ENCODE data around the gene TLR1.

GRCh38 chr4:38821739-38822138, 17.1 kb upstream of the TLR1 start:
- TF ChIP-seq, protein P1, sequence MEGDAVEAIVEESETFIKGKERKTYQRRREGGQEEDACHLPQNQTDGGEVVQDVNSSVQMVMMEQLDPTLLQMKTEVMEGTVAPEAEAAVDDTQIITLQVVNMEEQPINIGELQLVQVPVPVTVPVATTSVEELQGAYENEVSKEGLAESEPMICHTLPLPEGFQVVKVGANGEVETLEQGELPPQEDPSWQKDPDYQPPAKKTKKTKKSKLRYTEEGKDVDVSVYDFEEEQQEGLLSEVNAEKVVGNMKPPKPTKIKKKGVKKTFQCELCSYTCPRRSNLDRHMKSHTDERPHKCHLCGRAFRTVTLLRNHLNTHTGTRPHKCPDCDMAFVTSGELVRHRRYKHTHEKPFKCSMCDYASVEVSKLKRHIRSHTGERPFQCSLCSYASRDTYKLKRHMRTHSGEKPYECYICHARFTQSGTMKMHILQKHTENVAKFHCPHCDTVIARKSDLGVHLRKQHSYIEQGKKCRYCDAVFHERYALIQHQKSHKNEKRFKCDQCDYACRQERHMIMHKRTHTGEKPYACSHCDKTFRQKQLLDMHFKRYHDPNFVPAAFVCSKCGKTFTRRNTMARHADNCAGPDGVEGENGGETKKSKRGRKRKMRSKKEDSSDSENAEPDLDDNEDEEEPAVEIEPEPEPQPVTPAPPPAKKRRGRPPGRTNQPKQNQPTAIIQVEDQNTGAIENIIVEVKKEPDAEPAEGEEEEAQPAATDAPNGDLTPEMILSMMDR (IDR thresholded peaks at IDR 0.05; ENCODE audit: low read length): no peak
- no peak for TF ChIP-seq EZH2 (optimal IDR thresholded peaks at IDR 0.05; ENCODE audit: low read depth, low read length)
- TF ChIP-seq EZH2phosphoT487 (IDR thresholded peaks at IDR 0.05; ENCODE audit: low read length): no peak
